Fibroblast of upper back skin (primary cell): ENCODE measurements around the gene CFAP61.
"Not testable (repeated sequence)": the region's sequence is repeated elsewhere in the genome, so short reads cannot be mapped to it uniquely, and the experiment has no call there.

Experiments
- DNase-seq: peaks from one replicate; pipeline ENCODE4 v3.0.0-alpha.2; 2013

CFAP61 gene

DNA sequence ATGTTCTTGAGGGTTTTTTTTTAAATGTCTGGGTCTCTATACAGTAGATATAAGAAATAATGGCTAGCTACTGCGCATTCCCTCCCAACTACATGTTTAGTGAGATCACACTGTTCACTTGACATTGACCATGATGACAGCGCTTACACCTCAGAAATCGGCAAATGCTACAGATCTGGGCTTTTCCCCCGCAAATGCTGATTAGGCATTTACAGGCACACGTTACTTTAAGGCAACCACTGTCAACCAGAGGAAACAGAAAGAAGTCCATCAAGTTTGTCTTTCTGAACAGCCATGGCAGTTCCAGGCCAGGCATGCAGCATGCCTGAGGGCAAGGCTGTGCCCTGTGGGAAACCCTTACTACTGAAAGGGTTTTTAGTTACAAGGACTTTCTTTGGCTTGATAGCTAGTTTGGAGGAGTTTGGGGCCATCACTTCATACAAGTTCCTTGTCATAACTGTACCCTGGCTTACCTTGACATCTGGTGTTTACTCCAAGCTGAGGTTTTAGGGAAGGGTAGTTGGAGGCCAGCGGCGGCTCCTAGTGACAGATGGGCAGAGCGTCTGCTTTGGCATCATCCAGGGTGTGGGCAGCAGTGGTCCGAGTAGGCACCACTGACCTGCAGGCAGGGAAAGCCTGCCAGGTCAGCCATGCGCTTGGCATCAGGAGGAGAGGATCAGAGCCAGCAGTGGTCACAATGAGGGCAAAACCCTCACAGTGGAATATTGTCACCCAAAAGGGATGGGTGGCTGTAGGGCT is 43.0 kb downstream of the CFAP61 start:
- no peak for DNase-seq

DNA sequence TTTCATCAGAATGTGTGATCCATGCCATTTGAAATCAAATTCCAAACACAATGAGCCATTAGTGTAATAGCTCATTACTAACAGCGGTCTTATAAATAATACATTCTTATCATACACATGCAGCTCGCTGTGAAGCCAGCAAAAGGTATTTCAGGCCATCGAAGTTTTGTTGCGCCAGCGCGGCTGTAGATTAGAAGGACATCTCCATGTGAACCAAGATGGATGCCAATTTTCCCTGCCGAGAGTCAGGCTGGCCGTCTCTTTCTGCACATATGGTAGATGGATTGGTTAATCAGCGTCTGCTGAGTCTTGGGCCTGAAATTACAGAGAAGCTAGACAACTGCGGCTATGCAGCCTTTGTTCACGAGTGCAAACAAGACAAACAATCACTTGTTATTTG is 44.1 kb downstream of the CFAP61 start:
- DNase-seq, result no peak

DNA sequence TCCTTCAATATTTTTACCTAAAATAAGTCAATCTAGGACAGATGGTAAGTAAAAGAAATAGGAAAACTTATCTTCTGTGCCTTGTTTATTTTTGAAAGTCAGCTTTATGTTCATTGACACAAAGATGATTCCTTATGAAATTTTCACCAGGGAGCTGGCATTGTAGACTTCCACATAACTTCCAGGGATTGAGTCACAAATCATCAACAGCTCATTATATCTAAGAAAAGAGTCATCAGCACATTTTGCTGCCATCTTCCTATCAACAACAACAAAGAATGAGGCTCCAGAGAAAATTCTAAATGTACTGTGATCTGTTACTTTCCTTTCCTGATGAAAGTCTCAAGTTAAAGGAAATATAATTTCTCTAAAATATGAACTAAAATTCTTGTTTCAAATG is 48.5 kb downstream of the CFAP61 start:
- no peak for DNase-seq

DNA sequence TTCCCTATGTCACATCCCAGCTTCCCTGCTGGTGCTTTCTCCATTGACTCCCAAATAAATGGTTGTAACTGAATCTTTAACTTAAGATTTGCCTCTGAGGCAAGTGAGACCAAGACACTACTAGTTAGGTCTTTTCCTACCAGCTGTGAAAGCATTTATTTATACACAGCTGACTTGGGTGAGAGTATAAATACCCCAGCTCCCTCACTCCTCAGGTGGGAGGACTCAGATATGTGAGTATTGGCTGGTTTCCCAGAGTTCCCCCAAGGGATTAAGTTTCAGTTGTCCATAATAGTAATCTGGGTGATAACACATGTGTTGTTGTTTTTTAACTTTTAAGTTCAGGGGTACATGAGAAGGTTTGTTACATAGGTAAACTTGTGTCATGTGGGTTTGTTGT is 49.8 kb downstream of the CFAP61 start:
- DNase-seq, result no peak

DNA sequence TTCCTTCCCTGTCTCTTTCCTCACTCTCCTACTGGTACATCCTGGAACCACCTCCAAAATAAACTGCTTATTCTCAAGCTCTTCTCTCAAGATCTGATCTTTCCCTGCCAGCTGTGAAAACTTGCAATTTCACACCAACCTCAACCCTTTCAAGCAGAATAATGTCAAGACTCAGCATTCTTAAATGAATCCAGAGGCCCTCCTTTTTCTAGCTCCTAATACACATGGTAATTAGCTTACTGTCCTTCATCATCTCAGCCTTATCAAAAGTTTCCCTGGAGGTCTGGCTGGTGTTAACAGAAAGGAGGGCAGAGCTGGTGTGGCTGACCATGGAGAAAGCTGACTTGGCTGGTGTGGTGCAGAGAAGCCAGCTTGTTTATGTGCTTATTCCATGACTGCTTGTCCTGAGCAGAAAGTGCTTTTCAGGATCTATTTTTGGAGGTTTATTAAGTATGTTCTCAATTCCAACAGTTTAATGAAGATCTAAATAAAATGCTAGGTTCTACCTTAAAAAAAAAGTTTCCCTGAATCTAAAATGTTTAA is 50.5 kb downstream of the CFAP61 start:
- DNase-seq, result no peak

DNA sequence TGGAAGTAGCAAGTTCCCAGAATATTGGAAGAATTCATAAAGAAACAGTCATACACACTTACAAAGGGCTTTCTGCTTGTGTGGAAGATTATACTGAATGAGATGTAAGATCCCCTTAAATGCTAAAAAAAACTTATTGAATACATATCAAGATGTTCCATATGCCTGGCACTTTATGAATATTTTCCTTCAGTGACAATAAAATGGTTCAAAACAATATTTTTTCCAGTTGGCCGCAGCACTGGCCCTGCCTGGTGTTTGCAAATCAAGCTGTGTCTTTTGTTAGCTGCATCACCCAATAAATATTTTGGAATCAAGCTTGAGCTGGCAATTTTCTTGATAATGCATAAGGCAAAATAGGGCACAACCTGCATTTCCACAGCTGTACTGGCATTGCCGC is 51.2 kb downstream of the CFAP61 start:
- no peak for DNase-seq

DNA sequence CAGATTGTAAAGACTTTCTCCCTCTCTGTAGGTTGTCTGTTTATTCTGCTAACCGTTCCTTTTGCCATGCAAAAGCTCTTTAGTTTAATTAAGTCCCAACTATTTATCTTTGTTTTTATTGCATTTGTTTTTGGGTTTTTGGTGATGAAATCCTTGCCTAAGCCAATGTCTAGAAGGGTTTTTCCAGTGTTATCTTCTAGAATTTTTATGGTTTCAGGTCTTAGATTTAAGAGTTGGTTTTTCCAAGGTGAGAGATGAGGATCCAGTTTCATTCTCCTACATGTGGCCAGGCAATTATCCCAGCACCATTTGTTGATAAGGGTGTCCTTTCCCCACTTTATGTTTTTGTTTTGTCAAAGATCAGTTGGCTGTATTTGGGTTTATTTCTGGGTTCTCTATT is 70.9 kb downstream of the CFAP61 start:
- DNase-seq, result not testable (repeated sequence)

DNA sequence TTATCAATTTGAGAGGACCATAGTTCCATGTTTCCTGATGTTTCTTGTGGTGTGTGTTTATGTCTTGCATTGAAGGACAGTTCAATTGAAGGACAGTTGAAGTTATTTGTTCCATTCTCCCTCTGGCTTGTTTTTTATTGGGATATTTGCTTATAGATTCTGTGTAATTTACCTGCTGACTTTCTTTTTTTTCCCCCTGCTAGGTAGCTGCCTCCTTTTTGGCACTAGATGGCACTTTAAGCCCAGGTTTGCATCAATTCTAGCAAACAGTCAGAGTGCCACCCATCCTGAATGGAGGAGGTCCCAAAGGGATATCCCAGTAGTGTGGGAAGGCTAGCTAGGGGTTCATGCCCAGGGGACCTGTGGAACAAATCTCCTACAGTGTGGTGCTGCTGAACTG is 78.1 kb downstream of the CFAP61 start:
- DNase-seq, result no peak

DNA sequence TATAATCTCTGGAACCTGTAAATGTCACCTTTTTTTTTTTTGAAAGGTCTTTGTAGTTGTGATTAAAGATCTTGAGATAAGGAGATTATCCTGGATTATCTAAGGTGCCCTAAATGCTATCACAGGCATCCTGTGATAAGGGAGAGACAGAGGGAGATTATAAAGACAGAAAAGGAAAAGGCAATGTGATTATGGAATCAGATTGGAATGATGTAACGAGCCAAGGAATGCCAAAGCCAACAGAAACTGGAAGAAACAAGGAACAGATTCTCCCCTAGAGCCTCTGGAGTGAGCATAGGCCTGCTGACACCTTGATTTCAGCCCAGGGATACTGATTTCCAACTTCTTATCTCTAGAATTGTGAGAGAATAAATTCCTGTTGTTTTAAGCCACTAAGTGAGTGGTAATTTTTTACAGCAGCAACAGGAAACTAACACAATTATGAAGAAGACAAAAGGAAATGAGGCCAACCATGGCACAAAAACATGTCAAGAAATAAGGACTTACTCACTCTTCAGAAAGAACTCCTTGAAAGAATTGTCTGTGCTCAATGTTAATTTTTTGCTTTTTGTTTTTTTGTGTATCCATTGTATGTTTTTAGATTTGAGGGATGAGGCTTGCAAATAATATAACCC is 82.7 kb downstream of the CFAP61 start:
- DNase-seq, result no peak

DNA sequence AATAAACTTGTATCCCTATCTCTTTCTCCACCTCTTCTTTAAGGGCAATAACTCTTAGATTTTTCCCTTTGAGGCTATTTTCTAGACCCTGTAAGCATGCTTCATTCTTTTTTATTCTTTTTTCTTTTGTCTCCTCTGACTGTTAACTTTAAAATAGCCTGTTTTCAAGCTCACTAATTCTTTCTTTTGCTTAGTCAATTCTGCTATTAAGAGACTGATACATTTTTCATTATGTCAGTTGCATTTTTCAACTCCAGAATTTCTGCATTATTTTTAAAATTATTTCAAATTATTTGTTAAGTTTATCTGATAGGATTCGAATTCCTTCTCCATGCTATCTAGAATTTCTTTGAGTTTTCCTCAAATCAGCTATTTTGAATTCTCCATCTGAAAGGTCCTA is 84.0 kb downstream of the CFAP61 start:
- DNase-seq, result no peak

DNA sequence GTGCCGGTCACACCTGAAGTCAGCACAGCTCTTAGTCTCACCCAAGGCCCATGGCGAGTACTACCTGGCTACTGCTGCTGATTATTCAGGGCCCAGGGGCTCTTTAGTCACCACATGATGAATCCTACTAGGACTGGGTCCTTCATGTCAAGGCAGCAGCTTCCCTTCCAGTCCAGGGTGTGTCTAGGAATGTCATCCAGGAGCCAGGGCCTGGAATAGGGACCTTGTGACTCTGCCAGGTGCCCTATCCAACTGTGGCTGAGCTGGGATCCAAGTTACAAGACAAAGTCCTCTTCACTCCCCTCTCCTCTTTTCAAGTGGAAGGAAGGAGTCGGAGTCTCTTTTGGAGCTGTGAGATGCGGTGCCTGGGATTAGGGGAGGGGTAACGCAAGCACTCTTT is 85.5 kb downstream of the CFAP61 start:
- no peak for DNase-seq

DNA sequence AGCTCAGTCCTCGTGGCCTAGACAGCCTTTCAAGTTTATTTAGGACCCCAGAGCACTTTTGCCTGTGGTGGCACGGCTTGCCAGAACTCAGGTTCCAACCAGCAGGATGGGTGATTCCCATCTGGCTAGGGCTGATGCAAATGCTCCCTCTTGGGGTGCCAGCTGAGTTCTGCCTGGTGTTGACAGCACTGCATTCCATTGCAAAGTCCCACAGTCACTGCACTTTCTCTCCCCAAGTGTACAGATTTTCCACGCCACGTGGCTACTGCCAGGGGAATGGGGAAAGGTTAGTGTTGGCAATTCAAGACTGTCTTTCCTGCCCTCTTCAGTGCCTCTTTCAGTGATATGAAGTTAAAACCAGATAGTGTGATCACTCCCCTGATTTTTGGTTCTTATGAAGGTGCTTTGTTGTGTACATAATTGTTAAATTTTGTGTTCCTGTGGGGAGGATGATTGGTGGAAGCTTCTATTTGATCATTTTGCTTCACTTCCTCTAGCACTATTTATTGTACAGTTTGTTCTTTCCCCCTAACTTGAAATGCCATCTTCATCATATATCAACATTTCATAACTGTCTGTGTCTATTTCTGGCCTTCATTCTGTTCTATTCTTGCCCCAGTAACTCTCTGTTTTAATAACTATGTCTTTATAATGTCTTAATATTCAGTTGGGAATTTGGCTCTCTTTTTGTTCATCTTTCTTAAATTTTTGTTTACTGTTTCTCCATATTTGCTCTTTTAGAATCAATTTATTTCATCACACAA is 86.2 kb downstream of the CFAP61 start:
- no peak for DNase-seq

DNA sequence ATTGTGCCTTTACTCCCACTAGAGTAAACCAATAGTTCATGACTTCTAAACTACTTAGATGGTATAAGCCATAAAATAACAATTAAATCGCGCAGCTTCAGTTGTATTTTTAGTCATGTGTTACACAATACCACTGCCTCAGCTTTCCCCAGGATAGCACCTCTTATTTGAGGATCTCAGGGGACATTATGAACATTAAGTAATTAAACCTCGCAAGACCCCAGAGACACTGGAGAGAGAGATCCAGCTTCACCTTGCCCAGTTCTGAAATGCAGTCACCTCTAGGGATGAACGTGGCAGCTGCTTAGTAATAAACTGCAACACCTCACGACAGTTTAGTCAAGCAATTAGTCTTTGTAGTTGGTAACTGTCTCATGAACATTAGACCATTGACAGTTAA is 87.1 kb downstream of the CFAP61 start:
- DNase-seq, result no peak

DNA sequence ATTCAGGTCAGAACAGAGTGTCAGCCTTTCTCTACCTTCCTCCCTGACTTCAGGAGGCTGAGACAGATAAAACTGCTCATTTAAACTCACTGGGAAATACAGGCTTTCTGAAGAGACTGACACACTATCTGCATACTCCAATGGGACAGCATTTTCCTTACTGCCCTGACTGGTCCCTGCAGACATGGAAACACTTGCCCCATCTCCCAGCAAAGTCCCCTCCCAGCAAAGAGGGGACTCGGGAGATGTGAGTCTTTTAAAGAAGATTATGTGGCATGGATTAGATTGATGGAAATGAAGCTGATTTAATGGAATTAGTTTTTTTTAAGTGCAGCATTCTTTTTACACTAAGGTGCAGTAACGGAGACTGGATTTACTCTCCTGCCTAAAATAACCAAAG is 90.8 kb downstream of the CFAP61 start:
- no peak for DNase-seq

DNA sequence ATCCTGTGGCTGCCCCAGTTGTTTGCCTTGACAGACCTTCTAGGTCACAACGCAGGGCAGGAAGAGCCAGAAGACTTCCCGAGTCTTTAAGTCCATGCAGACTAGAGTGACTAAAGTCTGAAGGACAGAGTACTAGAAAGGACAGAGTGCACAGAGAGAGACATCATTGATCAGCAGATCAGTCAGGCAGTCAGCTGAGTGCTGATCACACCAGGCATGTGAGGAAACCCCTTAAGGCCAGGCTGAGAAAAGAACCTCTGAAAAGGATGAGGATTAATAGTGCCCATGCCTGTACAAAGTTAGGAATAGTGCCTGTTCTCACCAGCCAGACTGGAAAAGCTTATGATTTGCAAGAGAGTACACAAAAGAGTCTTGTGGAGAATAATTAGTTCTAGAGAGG is 91.3 kb downstream of the CFAP61 start:
- no peak for DNase-seq

DNA sequence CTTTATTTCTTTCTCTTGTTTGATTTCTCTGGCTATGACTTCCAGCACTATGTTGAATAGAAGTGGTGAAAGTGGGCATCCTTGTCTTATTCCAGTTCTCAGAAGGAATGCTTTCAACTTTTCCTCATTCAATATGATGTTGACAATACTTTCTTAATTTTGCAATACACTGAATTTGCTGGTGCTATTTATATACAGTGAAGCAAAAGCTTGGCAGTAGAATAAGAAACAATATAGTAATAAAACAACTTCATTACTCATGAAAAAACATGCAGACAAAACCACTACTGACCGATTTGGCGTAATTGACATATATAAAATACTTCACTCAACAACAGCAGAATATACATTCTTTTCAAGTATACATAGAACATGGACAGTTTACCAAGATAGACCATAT is 96.4 kb downstream of the CFAP61 start:
- no peak for DNase-seq

DNA sequence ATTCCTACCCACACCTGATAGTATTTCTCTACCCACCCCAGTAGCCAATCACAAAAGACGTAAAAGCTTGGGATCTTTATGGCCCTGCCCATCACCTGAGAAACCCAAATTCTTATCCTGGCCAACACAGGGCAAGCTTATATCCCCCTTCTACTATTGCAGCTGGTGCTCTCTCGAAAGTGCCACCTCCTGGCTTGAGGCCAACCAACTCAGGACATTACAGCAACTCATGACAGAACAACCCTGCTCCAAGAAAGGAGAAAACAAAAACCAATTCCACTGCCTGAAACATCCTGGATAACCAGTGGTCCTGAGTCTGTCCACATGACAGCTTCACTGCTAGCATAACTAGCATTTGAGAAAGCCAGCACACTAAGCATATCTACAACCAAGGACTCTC is 97.9 kb downstream of the CFAP61 start:
- no peak for DNase-seq

DNA sequence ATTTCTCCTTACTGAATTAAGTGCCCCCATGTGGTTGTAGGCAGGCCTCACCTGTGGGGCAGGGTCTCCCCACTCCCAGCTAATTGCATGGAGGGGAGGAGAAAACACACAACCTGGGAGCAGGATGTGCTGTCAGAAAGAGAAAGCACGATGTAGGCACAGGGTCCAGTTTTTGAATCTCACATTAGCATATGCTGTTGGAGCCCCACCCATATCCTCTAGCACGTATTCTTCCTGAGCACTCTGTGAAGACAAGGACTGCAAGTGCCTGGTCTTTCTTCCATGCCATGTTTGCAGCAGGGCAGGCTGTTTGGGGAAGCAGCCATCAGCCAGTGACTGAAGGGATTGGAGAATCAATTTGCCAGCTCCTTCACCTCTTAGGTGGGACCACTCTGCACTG is 108.2 kb downstream of the CFAP61 start:
- no peak for DNase-seq

DNA sequence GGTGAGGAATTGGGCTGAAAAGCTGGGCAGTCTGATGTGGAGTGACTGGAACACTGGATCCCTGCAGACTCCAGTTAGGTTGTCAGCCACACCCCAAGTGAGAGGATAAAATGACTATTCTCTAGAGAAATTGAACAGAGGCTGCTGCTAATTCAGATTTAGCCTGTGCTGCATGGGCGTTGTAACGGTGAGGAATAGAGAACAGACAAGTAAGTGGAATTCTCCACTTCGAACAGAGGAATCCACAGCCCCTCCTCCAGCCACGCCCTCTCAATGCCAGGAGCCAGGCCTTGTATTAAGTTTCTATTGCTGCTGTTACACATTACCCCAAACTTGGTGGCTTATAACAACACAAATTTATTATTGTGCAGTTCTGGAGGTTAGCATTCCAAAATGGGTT is 109.3 kb downstream of the CFAP61 start:
- no peak for DNase-seq

DNA sequence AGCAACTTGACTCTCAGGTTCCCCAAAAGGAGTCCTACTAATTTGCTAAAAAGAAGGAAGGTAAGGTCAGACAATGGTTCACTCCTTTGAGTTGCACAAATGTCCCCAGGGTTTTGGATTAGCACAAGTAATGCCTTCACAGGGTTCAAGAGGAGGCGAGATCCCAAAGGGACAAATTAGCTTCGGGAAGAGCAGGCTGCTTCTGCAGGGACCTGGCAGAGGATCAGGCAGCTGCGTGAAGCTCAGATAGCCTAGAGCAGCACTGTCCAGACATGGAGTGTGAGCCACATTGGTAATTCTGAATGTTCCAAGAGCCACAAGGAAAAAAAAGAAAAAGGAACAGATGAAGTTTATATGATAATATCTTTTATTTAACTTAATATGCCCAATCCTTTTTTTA is 115.4 kb downstream of the CFAP61 start:
- DNase-seq, result no peak

DNA sequence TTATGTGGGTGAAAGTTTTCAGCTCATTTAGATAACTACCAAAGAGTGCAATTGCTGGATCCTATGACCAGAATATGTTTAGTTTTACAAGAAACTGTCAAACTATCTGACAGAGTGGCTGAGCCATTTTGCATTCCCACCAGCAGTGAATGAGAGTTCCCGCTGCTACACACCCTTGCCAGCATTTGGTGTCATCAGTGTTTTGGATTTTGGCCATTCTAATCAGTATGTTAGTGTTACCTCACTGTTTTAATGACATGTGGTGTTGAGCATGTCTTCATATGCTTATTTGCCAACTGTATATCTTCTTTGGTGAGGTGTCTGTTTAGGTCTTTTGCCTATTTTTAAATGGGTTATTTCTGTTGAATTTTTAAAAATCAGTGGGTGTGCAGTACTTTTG is 120.9 kb downstream of the CFAP61 start:
- DNase-seq, result no peak

DNA sequence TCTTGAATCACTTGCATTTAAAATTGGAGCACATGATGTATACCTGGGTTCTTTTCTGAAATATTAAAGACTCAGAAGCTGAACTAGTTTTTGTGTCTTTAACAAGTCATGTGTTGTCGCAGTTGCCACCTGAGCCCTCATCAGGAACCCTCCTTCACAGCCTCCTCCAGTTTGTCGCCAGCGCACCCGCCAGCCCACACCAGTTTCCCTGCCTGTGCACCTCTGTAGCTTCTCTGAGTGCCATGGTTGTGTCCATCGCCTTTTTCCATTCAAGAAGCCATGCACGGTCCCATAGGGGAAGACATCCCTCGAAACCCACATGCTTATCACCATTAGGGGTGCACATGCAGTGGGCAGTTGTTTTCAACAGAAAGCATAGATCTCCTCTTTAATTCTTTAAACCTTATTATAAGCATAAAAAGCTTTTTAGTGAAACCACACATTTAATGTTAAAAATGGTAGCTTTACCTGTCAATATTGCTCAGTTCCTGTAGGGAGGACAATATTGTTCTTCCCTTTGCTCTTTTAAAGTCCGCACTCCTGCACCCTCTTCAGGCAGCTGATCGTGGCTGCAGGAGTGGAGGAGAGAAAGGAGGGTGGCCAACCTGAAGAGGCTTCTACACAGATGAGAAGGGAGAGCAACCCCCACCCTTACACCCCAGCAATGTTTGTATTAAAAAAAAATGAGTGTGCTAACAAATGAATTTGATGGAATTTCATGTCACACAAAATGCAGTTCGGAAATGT is 121.9 kb downstream of the CFAP61 start:
- no peak for DNase-seq

DNA sequence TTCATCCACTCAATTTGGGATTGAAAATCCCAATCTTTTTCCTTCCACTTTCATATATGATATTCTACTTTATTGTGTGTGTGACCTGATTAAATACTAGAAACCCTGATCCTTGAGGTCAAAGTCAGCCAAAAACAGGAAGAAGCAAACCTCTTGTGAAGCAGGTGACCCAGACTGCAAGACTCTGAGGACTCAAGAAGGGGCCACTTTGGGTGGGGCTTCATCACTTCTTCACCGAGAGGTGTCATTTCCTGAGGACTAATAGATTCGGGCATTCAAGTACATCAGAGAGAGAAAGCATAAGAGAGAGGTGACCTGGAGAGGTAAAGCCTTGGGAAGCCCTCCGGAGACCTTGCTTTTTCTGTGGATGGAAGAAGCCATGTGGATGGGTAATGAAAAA is 129.0 kb downstream of the CFAP61 start:
- no peak for DNase-seq
